Endothelial cell of umbilical vein (primary cell): Measurements from ENCODE around the gene BRF1. TPM values are rescaled to one million over a fixed set of nuclear protein-coding genes. Genes with fewer than 3 reads are reported as not detected.

Experiments
- BruUV-seq: library from RNA; stranded (reverse); fragments of 400-500 nt; replicated peaks from 2 replicates; lab custom pipeline; 2021; lab: Mats Ljungman, UMichigan
- CTCF ChIA-PET: fragments of 300-600, 350-600 bp; sonication (Branson Sonifier 250); formaldehyde crosslinking; loops from one replicate; lab custom pipeline; 2021; ENCODE audit warnings: antibody characterized with exemption, inconsistent platforms; lab: Charles Lee
- POLR2A ChIA-PET: fragments of 300-600, 350-600 bp; sonication (Branson Sonifier 250); formaldehyde crosslinking; loops from one replicate; lab custom pipeline; 2021; ENCODE audit warnings: antibody characterized with exemption, inconsistent platforms; lab: Charles Lee
- DNase-seq: peaks from one replicate; pipeline ENCODE4 v3.0.0-alpha.2; 2011; ENCODE audit warnings: low read depth, low spot score
- FAIRE-seq: peaks from 2 replicates; lab custom pipeline; 2011; peaks lifted over from hg19 to GRCh38; lab: Jason Lieb, UNC
- H2AFZ ChIP-seq: 2 replicates; pipeline ENCODE4 v1.6.0; 2012; ENCODE audit warnings: low read depth, low read length, control low read depth, inconsistent platforms
- H3K27ac ChIP-seq: 2 replicates; pipeline ENCODE4 v1.5.1; 2011; ENCODE audit warnings: low read depth, mild to moderate bottlenecking, control low read depth, low read length, moderate library complexity; ENCODE audit not compliant: insufficient read depth
- H3K27me3 ChIP-seq, 2 experiments: 2 replicates each; pipeline versions ENCODE4 v1.6.0 to v1.6.1; 2011; ENCODE audit warnings: low read length in 2 of 2, mixed read lengths in 1 of 2; ENCODE audit not compliant: control insufficient read depth in 2 of 2, insufficient read depth in 2 of 2
- H3K36me3 ChIP-seq, 2 experiments: 2 replicates in 1 of 2; 3 replicates in 1 of 2; pipeline ENCODE4 v1.5.1; 2011; ENCODE audit warnings: low read length in 2 of 2, mild to moderate bottlenecking in 1 of 2, moderate library complexity in 1 of 2; ENCODE audit not compliant: control insufficient read depth in 2 of 2, insufficient read depth in 2 of 2; ENCODE audit errors: extremely low read depth in 1 of 2
- H3K4me1 ChIP-seq: 3 replicates; pipeline ENCODE4 v1.5.1; 2011; ENCODE audit warnings: mild to moderate bottlenecking, low read length; ENCODE audit not compliant: control insufficient read depth, insufficient read depth; ENCODE audit errors: extremely low read depth
- H3K4me2 ChIP-seq: 2 replicates; pipeline ENCODE4 v1.6.1; 2011; ENCODE audit warnings: low read length, control low read depth, mixed read lengths; ENCODE audit not compliant: insufficient read depth
- H3K4me3 ChIP-seq, 3 experiments: fragments of 200-600 bp in 1 of 3; sonication (generic), shearing (Covaris generic) in 1 of 3; replicated peaks in 1 of 3; 2 replicates each; pipeline ENCODE4 v1.5.1; 2011 to 2016; ENCODE audit warnings: control low read depth in 3 of 3, low read length in 3 of 3, mild to moderate bottlenecking in 2 of 3, inconsistent platforms in 1 of 3, low read depth in 1 of 3, moderate library complexity in 1 of 3; ENCODE audit not compliant: insufficient read depth in 1 of 3
- H3K79me2 ChIP-seq: 2 replicates; pipeline ENCODE4 v1.6.0; 2012; ENCODE audit warnings: low read length, inconsistent platforms; ENCODE audit not compliant: control insufficient read depth, insufficient read depth
- H3K9ac ChIP-seq: replicated peaks from 2 replicates; pipeline ENCODE3; 2011; ENCODE audit warnings: low read length, control low read depth; ENCODE audit not compliant: insufficient read depth; ENCODE audit errors: extremely low read depth
- H3K9me1 ChIP-seq: replicated peaks from 3 replicates; pipeline ENCODE4 v1.6.0; 2011; ENCODE audit warnings: mild to moderate bottlenecking, low read length; ENCODE audit not compliant: control insufficient read depth, insufficient read depth; ENCODE audit errors: extremely low read depth
- H3K9me3 ChIP-seq: replicated peaks from 2 replicates; pipeline ENCODE4 v1.5.1; 2012; ENCODE audit warnings: low read length, inconsistent platforms; ENCODE audit not compliant: control insufficient read depth, insufficient read depth
- H4K20me1 ChIP-seq: replicated peaks from 2 replicates; pipeline ENCODE3; 2011; ENCODE audit warnings: mild to moderate bottlenecking, low read length; ENCODE audit not compliant: control insufficient read depth, insufficient read depth; ENCODE audit errors: extremely low read depth
- EZH2 ChIP-seq: IDR thresholded peaks from 2 replicates; pipeline ENCODE4 v1.6.1; 2012; ENCODE audit warnings: borderline replicate concordance, low read depth, mild to moderate bottlenecking, moderate library complexity, low read length, inconsistent platforms; ENCODE audit not compliant: severe bottlenecking
- FOS ChIP-seq: IDR thresholded peaks from 2 replicates; pipeline ENCODE4 v1.6.1; 2011; ENCODE audit warnings: mild to moderate bottlenecking, low read length, moderate library complexity, borderline replicate concordance; ENCODE audit not compliant: insufficient read depth
- GATA2 ChIP-seq: IDR thresholded peaks from 2 replicates; pipeline ENCODE4 v1.7.0; 2011; ENCODE audit warnings: low read depth, mild to moderate bottlenecking, moderate library complexity, mixed read lengths, low read length; ENCODE audit not compliant: insufficient read length, insufficient read depth
- JUN ChIP-seq: IDR thresholded peaks from 2 replicates; pipeline ENCODE4 v1.6.1; 2011; ENCODE audit warnings: borderline replicate concordance, low read depth; ENCODE audit not compliant: insufficient read length, insufficient read depth
- MYC ChIP-seq: IDR thresholded peaks from one replicate; pipeline ENCODE4 v1.6.1; 2011; ENCODE audit warnings: mild to moderate bottlenecking, low read depth, low read length
- POLR2A ChIP-seq: IDR thresholded peaks from 2 replicates; pipeline ENCODE4 v1.6.1; 2012; ENCODE audit warnings: low read depth, mild to moderate bottlenecking, control low read depth, low read length
- POLR2AphosphoS5 ChIP-seq: IDR thresholded peaks from 2 replicates; pipeline ENCODE4 v1.6.1; 2012; ENCODE audit warnings: low read depth, mild to moderate bottlenecking, control low read depth, low read length, moderate library complexity; ENCODE audit not compliant: insufficient read depth
- dilution Hi-C: fragments of 300-500 bp; cut with MboI; formaldehyde crosslinking; loops from one replicate; pipeline ENCODE4 v1.15.0; 2019; ENCODE audit warnings: low sequenced_read_pairs; ENCODE audit not compliant: extremely low pct_ligation_motif_present
- intact Hi-C: fragments of 100-400 bp; cut with micrococcal nuclease; formaldehyde crosslinking; loops from one replicate; pipeline ENCODE4 v1.10.0; 2022
- polyA plus RNA-seq, 4 experiments: library from polyadenylated mRNA; depleted of rRNA in 3 of 4; stranded (reverse) in 3 of 4; unstranded in 1 of 4; fragments of >200 nt; gene quantifications; 2 replicates each; pipeline versions ENCODE4 v1.2.1 to v1.2.3, GENCODE V29; 2011 to 2012; ENCODE audit warnings: missing spikeins in 1 of 4
- total RNA-seq: library from RNA; stranded (reverse); gene quantifications from 2 replicates; pipeline ENCODE4 v1.2.3, GENCODE V29; 2021
- TF ChIP-seq, protein P1 (sequence below), 2 donors: IDR thresholded peaks; 1 replicate in 1 of 2; 2 replicates in 1 of 2; pipeline ENCODE4 v1.5.1; 2011; ENCODE audit warnings: low read length in 2 of 2, mild to moderate bottlenecking in 2 of 2, moderate library complexity in 2 of 2, control low read depth in 1 of 2, inconsistent platforms in 1 of 2, low read depth in 1 of 2; ENCODE audit not compliant: insufficient read depth in 1 of 2; ENCODE audit errors: extremely low read depth in 1 of 2
- TF ChIP-seq, protein P2 (sequence below): IDR thresholded peaks from 2 replicates; pipeline ENCODE4 v1.6.1; 2011; ENCODE audit not compliant: insufficient read depth, insufficient read length

BRF1 gene
- total and polyA plus RNA-seq, 2 donors (not counting 3 experiments of a cell fraction or from before 2014, with no cell fraction given): 19.0 to 47.2 TPM

DNA sequence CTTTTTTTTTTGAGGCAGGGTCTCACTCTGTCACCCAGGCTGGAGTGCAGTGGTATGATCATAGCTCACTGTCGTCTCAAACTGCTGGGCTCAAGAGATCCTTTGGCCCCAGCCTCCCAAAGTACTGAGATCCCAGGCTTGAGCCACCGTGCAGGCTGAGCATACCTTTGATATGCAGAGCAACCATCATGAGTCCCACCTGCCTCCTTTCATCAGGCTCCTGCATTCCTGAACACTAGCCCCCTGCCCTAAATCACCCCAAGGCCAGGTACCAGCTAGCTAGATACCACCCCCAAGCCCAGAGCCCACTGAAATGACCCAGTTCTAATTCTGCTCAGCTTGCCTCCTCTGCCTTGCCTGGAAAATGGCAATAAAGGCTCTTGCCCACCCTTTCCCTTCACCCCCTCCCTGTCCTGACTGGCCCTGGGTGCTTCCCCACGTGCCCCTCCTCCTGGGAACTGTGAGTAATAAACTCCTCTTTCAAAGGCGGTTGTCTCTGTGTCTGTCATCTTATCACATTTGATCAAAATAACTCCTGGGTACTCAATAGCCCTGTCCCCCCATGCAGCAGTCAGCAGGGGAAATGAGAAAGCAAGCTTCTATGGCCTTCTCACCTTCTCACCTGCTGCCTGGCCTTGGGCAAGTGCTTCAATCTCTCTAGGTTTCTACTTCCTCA is 6.4 kb upstream of the BRF1 start:
- TF ChIP-seq, protein P1, sequence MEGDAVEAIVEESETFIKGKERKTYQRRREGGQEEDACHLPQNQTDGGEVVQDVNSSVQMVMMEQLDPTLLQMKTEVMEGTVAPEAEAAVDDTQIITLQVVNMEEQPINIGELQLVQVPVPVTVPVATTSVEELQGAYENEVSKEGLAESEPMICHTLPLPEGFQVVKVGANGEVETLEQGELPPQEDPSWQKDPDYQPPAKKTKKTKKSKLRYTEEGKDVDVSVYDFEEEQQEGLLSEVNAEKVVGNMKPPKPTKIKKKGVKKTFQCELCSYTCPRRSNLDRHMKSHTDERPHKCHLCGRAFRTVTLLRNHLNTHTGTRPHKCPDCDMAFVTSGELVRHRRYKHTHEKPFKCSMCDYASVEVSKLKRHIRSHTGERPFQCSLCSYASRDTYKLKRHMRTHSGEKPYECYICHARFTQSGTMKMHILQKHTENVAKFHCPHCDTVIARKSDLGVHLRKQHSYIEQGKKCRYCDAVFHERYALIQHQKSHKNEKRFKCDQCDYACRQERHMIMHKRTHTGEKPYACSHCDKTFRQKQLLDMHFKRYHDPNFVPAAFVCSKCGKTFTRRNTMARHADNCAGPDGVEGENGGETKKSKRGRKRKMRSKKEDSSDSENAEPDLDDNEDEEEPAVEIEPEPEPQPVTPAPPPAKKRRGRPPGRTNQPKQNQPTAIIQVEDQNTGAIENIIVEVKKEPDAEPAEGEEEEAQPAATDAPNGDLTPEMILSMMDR (IDR thresholded peaks at IDR 0.05; ENCODE audit: extremely low read depth in 1 of 2, insufficient read depth in 1 of 2, low read depth in 1 of 2, low read length in 2 of 2): no peak
- TF ChIP-seq JUN (no peak), GATA2 (no peak), FOS (no peak), POLR2A (no peak), MYC (no peak), EZH2 (no peak), POLR2AphosphoS5 (no peak)
- TF ChIP-seq, protein P2, sequence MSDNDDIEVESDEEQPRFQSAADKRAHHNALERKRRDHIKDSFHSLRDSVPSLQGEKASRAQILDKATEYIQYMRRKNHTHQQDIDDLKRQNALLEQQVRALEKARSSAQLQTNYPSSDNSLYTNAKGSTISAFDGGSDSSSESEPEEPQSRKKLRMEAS: no peak
- no TSS peak for BruUV-seq
- Histone ChIP-seq H3K36me3 (no peaks in the 10 kb centered on the region), H3K4me3 (no peak overlapping the region), H3K4me1 (no peaks in the 10 kb centered on the region), H3K27me3 (no peaks in the 10 kb centered on the region), H3K79me2 (no peaks in the 10 kb centered on the region), H2AFZ (no peak overlapping the region), H3K4me2 (no peak overlapping the region), H3K27ac (no peak overlapping the region), H3K9ac (no peak overlapping the region), H4K20me1 (no peaks in the 10 kb centered on the region), H3K9me1 (no peaks in the 10 kb centered on the region), H3K9me3 (no peaks in the 10 kb centered on the region)
- dilution Hi-C loops: no loop called here
- CTCF ChIA-PET: no interaction called here
- FAIRE-seq: no peak
- intact Hi-C loops: loop anchor here (10.0 kb wide), 2 partner anchors 62 to 108 kb away; partner anchors contain the start of genes BTBD6 and MTA1
- POLR2A ChIA-PET: no interaction called here
- no peak for DNase-seq
